Glutamatergic neuron (in vitro differentiated cells): Measurements from ENCODE around the gene FGD3. TPM values are rescaled to one million over a fixed set of nuclear protein-coding genes. Genes with fewer than 3 reads are reported as not detected.
A peak's percentile ranks its signal among the peaks of the same experiment; 100 is the strongest.

Experiments
- DNase-seq: peaks from one replicate; pipeline ENCODE4 v3.0.0; 2022
- H3K27ac Mint-ChIP-seq: one replicate; pipeline ENCODE4 v1.8.0; 2020; ENCODE audit warnings: mild to moderate bottlenecking, mixed read lengths, inconsistent platforms; ENCODE audit not compliant: unreplicated experiment
- H3K27me3 Mint-ChIP-seq: one replicate; pipeline ENCODE4 v1.8.0; 2020; ENCODE audit warnings: mild to moderate bottlenecking, moderate library complexity, mixed read lengths, inconsistent platforms; ENCODE audit not compliant: unreplicated experiment
- H3K36me3 Mint-ChIP-seq: one replicate; pipeline ENCODE4 v1.8.0; 2020; ENCODE audit warnings: mild to moderate bottlenecking, mixed read lengths, inconsistent platforms; ENCODE audit not compliant: unreplicated experiment
- H3K4me1 Mint-ChIP-seq: one replicate; pipeline ENCODE4 v1.8.0; 2020; ENCODE audit warnings: mild to moderate bottlenecking, low read depth, mixed read lengths, inconsistent platforms; ENCODE audit not compliant: unreplicated experiment
- H3K4me3 Mint-ChIP-seq: one replicate; pipeline ENCODE4 v1.8.0; 2020; ENCODE audit warnings: mild to moderate bottlenecking, mixed read lengths, inconsistent platforms; ENCODE audit not compliant: unreplicated experiment
- H3K9me3 Mint-ChIP-seq: one replicate; pipeline ENCODE4 v1.8.0; 2020; ENCODE audit warnings: mild to moderate bottlenecking, moderate library complexity, mixed read lengths, inconsistent platforms; ENCODE audit not compliant: unreplicated experiment
- CTCF ChIP-seq: fragments of 200-600 bp; sonication (generic); IDR thresholded peaks from one replicate; pipeline ENCODE4 v1.5.0; 2021; ENCODE audit not compliant: partially characterized antibody, unreplicated experiment
- total RNA-seq: library from RNA; stranded (reverse); fragmentation: NEBNext Ultra II Directional; extraction: Animal tissue kit (Norgen Biotek cat#: 25700); gene quantifications from one replicate; pipeline ENCODE4 v1.2.1, GENCODE V29; 2021; ENCODE audit not compliant: unreplicated experiment

Gene FGD3
- total RNA-seq, 1 donor from 2014 or later, result 1.2 TPM

GRCh38 chr9:93061791-93062763, 114.8 kb downstream of the FGD3 start:
- Mint-ChIP-seq H3K9me3 (peaks cover 8% of the 10 kb centered on the region), H3K36me3 (no peaks in the 10 kb centered on the region), H3K4me3 (peak overlapping the region; percentile 38), H3K27me3 (peaks cover 12% of the 10 kb centered on the region), H3K4me1 (peaks cover 8% of the 10 kb centered on the region), H3K27ac (peak overlapping the region; percentile 73)
- TF ChIP-seq CTCF, result no peak
- DNase-seq, result peak; percentile 60

GRCh38 chr9:93064392-93065134, 117.2 kb downstream of the FGD3 start:
- H3K27me3 Mint-ChIP-seq, result peaks cover 8% of the 10 kb centered on the region
- H3K4me3 Mint-ChIP-seq, result no peak overlapping the region
- DNase-seq, result no peak
- TF ChIP-seq CTCF, result no peak
- H3K36me3 Mint-ChIP-seq, result no peaks in the 10 kb centered on the region
- H3K27ac Mint-ChIP-seq, result no peak overlapping the region
- H3K9me3 Mint-ChIP-seq, result peaks cover 7% of the 10 kb centered on the region
- peaks cover 8% of the 10 kb centered on the region for H3K4me1 Mint-ChIP-seq

- no peak overlapping the region for H3K4me3 Mint-ChIP-seq
- DNase-seq, result no peak
- peaks cover 7% of the 10 kb centered on the region for H3K9me3 Mint-ChIP-seq
- H3K36me3 Mint-ChIP-seq, result no peaks in the 10 kb centered on the region
- peaks cover 8% of the 10 kb centered on the region for H3K4me1 Mint-ChIP-seq
- no peak for TF ChIP-seq CTCF
- H3K27me3 Mint-ChIP-seq, result peaks cover 8% of the 10 kb centered on the region
- no peak overlapping the region for H3K27ac Mint-ChIP-seq
These were observed 117.9 kb downstream of the FGD3 start for GRCh38 chr9:93065135-93065720.

- Mint-ChIP-seq H3K4me3 (no peak overlapping the region), H3K9me3 (peaks cover 10% of the 10 kb centered on the region), H3K36me3 (no peaks in the 10 kb centered on the region), H3K27ac (no peak overlapping the region), H3K4me1 (peaks cover 6% of the 10 kb centered on the region), H3K27me3 (peaks cover 6% of the 10 kb centered on the region)
- TF ChIP-seq CTCF, result no peak
- no peak for DNase-seq
These were observed 119.8 kb downstream of the FGD3 start for GRCh38 chr9:93066978-93067603.
